ENCODE data around the gene LRP11.

LRP11 gene

GRCh38 chr6:149884617-149885016 is 20.5 kb upstream of the LRP11 start:
- Histone ChIP-seq H3K27me3 (ENCODE audit: insufficient read depth, poor library complexity, severe bottlenecking) (no peaks in the 10 kb centered on the region), H3K27ac (replicated peaks) (no peak overlapping the region), H3K4me3 (replicated peaks; ENCODE audit: insufficient read depth, low read length) (no peak overlapping the region)
- TF ChIP-seq GABPA (IDR thresholded peaks at IDR 0.05; ENCODE audit: low read depth) (no peak), CTCF (IDR thresholded peaks at IDR 0.05; ENCODE audit: insufficient read depth, low read length) (no peak), POLR2AphosphoS5 (IDR thresholded peaks at IDR 0.05; ENCODE audit: low read depth) (no peak), SPI1 (IDR thresholded peaks at IDR 0.05; ENCODE audit: borderline replicate concordance, low read depth) (no peak), REST (IDR thresholded peaks at IDR 0.05; ENCODE audit: insufficient replicate concordance, low read depth) (no peak)
- DNase-seq (ENCODE audit: low read depth in 1 of 2, low spot score in 1 of 2), result no peak

- Histone ChIP-seq H3K27ac (replicated peaks) (no peak overlapping the region), H3K4me3 (replicated peaks; ENCODE audit: insufficient read depth, low read length) (no peak overlapping the region), H3K27me3 (ENCODE audit: insufficient read depth, poor library complexity, severe bottlenecking) (no peaks in the 10 kb centered on the region)
- no peak for DNase-seq (ENCODE audit: low read depth in 1 of 2, low spot score in 1 of 2)
- TF ChIP-seq SPI1 (IDR thresholded peaks at IDR 0.05; ENCODE audit: borderline replicate concordance, low read depth) (no peak), REST (IDR thresholded peaks at IDR 0.05; ENCODE audit: insufficient replicate concordance, low read depth) (no peak), POLR2AphosphoS5 (IDR thresholded peaks at IDR 0.05; ENCODE audit: low read depth) (no peak), CTCF (IDR thresholded peaks at IDR 0.05; ENCODE audit: insufficient read depth, low read length) (no peak), GABPA (IDR thresholded peaks at IDR 0.05; ENCODE audit: low read depth) (no peak)
Observed at GRCh38 chr6:149884215-149884614, 20.1 kb upstream of the LRP11 start.

GRCh38 chr6:149881860-149882259 is 17.7 kb upstream of the LRP11 start:
- TF ChIP-seq GABPA (IDR thresholded peaks at IDR 0.05; ENCODE audit: low read depth) (no peak), CTCF (IDR thresholded peaks at IDR 0.05; ENCODE audit: insufficient read depth, low read length) (no peak), SPI1 (IDR thresholded peaks at IDR 0.05; ENCODE audit: borderline replicate concordance, low read depth) (no peak), POLR2AphosphoS5 (IDR thresholded peaks at IDR 0.05; ENCODE audit: low read depth) (no peak), REST (IDR thresholded peaks at IDR 0.05; ENCODE audit: insufficient replicate concordance, low read depth) (no peak)
- Histone ChIP-seq H3K27me3 (ENCODE audit: insufficient read depth, poor library complexity, severe bottlenecking) (no peaks in the 10 kb centered on the region), H3K4me3 (replicated peaks; ENCODE audit: insufficient read depth, low read length) (no peak overlapping the region), H3K27ac (replicated peaks) (no peak overlapping the region)
- DNase-seq (ENCODE audit: low read depth in 1 of 2, low spot score in 1 of 2), result no peak

Data from HL-60 (cell line).